AG09309 (cell line): ENCODE results near the gene CYP2W1.

Experiments
- DNase-seq: peaks from one replicate; pipeline ENCODE4 v3.0.0-alpha.2; 2010; ENCODE audit warnings: low read depth
- H3K4me3 ChIP-seq: 2 replicates; pipeline ENCODE4 v1.5.1; 2011; ENCODE audit warnings: mild to moderate bottlenecking, low read depth, low read length, moderate library complexity; ENCODE audit not compliant: control insufficient read depth
- CTCF ChIP-seq: IDR thresholded peaks from 2 replicates; pipeline ENCODE4 v1.5.1; 2011; ENCODE audit warnings: mild to moderate bottlenecking, low read depth, low read length, inconsistent platforms; ENCODE audit not compliant: insufficient read depth, control insufficient read depth; ENCODE audit errors: missing control alignments

Gene CYP2W1, protein sequence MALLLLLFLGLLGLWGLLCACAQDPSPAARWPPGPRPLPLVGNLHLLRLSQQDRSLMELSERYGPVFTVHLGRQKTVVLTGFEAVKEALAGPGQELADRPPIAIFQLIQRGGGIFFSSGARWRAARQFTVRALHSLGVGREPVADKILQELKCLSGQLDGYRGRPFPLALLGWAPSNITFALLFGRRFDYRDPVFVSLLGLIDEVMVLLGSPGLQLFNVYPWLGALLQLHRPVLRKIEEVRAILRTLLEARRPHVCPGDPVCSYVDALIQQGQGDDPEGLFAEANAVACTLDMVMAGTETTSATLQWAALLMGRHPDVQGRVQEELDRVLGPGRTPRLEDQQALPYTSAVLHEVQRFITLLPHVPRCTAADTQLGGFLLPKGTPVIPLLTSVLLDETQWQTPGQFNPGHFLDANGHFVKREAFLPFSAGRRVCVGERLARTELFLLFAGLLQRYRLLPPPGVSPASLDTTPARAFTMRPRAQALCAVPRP

GRCh38 chr7:983004-983615 lies at the start of gene CYP2W1:
CYP2W1 (plus strand) TSS chr7:983181; CDS start chr7:983212, 31 bp downstream.
- H3K4me3 ChIP-seq = no peak within 1 kb of the TSS
- no peak for DNase-seq
- no peak for TF ChIP-seq CTCF

DNA sequence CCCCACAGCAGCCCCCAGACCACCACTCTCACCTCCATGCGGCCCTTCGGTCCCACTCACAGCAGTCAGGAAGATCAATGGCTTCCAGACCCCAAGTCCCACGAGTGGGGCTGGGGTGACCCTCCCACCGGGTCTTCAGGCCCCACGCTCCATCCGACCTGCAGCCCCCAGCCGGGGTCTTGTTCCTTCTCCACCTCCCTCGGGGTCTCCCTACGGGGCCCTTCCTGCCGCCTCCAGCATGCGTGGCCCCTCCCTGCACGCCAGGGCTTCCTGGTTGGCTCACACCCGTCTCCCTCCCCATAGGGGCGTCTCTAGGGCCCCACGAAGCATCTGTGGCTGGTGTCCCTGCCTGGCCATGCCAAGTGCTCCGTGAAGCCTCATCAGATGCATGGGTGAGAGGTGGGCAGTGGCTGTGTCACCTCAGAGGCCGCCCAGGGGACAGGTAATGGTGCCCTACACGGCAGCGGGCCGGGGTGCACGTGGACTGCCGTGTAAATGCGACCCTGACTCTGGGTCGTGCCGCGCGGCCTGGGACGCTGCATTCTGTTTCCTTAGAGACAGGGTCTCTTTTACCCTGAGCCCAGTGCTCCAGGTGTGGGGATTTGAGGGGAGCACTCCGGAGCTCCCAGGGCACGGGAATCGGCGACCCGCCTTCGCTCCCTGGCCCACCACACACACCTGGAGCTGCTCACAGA lies 48.4 kb upstream of the CYP2W1 start:
- DNase-seq = no peak
- TF ChIP-seq CTCF = no peak
- H3K4me3 ChIP-seq = no peak overlapping the region

GRCh38 chr7:935164-935873 lies 47.7 kb upstream of the CYP2W1 start:
- TF ChIP-seq CTCF = no peak
- no peak for DNase-seq
- no peak overlapping the region for H3K4me3 ChIP-seq

DNA sequence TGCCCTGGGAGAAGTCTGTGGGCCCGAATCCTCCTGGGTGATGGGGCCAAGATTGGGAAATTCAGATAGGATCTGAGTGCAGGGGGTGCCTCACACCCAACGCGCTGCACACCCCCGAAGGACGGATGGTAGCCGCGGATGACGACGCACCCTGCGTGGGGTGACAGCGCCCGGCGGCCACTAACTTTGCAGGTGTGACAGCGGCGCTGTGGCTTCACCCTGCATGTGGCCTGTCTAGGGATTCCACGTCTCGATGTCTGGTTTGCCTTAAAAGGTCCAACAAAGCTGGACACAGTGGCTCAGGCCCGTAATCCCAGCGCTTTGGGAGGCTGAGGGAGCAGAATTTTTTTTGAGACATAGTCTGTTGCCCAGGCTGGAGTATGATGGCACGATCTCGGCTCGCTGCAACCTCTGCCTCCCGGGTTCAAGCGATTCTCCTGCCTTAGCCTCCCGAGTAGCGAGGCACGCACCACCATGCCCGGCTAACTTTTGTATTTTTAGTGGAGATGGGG lies 47.1 kb upstream of the CYP2W1 start:
- TF ChIP-seq CTCF = no peak
- no peak for DNase-seq
- H3K4me3 ChIP-seq = no peak overlapping the region

DNA sequence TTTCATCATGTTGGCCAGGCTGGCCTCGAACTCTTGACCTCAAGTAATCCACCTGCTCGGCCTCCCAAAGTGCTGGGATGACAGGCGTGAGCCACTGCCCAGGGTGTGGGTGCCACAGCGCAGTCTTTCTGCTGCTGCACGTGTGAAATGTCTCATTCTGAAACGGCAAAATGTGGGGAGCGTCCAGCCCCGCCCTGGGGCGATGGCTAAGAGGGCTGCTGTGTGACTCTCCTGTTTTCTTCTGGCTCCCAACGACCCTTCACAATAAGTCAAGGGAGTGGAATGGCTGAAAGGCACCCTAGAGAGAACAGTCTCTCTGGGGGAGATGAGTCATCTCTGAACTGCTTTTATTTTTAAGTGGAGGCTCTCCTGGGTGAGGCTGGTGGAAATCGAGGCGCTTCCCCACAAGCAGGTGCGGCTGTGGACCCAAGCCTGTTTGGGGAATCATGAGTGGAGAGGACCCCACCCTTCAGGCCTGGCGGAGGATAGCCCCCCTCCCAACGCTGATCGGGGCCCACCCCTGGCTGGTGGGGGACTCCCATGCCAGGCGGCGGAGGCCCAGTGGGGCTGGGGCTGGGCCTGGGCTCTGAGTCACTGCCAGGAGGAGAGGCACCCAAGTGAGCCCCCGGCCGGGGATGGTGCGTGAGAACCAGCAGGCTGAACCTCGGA lies 46.5 kb upstream of the CYP2W1 start:
- H3K4me3 ChIP-seq = no peak overlapping the region
- DNase-seq = no peak
- TF ChIP-seq CTCF = no peak

GRCh38 chr7:937856-938484 lies 45.0 kb upstream of the CYP2W1 start:
- H3K4me3 ChIP-seq = no peak overlapping the region
- no peak for DNase-seq
- TF ChIP-seq CTCF = no peak
